ENCODE results near the gene PVR.
"Not testable (repeated sequence)": the region's sequence is repeated elsewhere in the genome, so short reads cannot be mapped to it uniquely, and the experiment has no call there.

- not testable (repeated sequence) for TF ChIP-seq CTCF (IDR thresholded peaks at IDR 0.05); EP300 (IDR thresholded peaks at IDR 0.05; ENCODE audit: low read depth)
Measured at GRCh38 chr19:44670027-44670426, 26.3 kb downstream of the PVR start.
